NCI-H82 treated with DMSO at 0.1 percent for 48 hours (cell line): ENCODE measurements around the gene SREBF1.

Experiments
- DNase-seq: peaks from one replicate; lab custom pipeline; 2025; ENCODE audit not compliant: unreplicated experiment; lab: John Stamatoyannopoulos, UW

SREBF1 gene

DNA sequence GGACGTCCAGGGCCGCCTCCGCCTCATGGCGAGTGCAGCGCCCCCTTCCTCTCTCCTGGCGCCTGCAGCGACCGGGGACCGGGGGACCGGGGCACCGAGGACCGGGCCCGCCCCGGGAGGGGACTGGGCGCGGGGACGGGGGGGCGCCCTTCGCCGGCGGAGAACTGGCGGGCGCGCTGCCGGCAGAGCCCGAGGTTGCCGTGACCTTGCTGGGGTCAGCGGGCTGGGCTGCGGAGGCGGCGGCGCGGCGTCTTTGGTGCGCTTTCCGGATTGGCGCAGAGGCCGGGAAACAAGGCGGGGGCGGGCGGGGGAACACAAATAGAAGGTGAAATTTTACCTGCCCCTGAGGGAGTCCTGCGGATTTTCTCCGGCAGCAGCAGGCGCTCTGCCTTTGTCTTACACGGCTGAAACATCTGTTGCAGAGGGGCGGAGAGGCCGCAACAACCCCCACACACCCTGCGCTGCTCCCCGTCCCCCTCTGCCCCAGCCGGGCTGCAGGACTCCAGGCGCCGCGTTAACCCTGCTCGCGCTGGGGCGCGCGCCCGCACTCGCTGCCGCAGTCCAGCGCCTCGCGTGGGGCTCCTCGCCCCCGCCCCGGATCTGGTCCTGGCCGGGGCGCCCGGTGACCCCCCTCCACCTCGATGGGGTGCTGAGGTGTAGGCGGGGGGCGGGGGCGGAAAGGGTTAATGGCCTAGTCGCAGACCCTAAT, 53.5 kb downstream of the SREBF1 start:
- peak; percentile 91 for DNase-seq

DNA sequence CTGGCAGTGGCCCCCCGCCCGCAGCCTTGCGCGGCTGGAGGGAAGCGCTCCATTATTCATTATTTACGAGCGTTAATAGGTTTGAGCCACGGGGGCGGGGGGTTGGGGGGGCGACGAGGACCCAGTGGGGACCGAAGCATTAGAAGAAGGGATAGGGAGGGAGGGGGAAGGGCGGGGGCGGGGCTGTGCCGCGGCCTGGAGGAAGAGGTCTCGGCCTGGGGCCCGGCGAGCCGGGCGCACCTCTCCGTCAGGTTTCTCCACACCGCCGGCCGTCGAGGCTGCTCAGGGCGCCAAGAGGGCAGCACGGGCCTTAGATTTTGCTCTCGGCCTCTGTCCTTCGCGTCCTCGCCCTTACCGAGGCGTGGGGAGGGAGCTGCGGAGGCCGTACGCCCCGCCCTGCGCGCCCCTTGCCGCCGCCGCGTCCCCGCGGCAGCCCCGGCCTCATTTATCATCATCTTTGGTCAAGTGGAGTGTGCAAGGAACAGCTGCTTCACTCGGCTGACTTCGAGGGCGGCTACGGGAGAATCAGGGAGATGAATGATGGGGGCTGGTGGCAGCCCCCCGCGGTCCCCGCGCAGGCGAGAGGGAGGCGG, 54.2 kb downstream of the SREBF1 start:
- peak; percentile 76 for DNase-seq

DNA sequence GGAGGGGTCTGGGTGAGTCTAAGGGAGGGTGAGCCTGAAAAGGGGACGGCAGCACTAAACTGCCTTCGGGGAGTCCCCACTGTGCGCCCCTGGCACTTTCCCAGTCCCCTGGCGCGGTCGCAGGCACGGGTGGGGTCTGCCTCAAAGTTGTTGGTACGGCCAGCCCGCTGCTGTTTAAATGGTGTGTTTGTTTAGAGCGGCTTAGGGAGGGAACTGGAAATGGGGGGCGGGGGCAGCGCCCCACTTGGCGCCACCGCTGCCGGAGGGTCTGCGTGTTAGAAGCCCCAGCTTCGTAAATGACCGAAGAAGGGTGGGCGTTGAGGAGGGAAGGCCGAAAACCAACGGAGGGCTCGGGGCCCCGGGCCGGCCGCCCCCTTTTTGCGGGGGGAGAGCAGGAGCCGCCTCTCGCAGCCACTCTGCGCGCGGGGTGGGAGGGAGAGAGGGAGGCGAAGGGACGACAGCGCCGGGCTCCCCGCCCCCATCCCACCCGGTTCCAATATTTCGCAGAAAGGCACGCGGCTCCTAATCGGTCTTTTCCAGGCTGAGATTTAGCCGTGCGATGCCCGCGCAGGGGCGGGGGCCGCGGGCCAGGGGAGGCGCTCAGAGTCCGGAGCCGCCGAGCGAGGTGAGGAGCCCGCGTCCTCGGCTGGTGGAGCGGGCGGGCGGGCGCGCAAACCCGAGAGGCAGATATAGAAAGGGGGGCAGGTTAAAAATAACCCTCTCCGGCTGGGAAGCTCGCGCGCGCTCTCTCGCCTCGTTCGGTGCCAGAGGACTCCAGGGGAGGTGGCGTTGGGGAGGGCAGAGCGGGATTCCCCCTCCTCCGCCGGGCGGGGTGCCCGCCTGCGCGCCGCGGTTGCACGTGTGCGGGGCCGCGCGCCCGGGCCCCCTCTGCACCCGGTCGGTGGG, 54.9 kb downstream of the SREBF1 start:
- peak; percentile 59 for DNase-seq

DNA sequence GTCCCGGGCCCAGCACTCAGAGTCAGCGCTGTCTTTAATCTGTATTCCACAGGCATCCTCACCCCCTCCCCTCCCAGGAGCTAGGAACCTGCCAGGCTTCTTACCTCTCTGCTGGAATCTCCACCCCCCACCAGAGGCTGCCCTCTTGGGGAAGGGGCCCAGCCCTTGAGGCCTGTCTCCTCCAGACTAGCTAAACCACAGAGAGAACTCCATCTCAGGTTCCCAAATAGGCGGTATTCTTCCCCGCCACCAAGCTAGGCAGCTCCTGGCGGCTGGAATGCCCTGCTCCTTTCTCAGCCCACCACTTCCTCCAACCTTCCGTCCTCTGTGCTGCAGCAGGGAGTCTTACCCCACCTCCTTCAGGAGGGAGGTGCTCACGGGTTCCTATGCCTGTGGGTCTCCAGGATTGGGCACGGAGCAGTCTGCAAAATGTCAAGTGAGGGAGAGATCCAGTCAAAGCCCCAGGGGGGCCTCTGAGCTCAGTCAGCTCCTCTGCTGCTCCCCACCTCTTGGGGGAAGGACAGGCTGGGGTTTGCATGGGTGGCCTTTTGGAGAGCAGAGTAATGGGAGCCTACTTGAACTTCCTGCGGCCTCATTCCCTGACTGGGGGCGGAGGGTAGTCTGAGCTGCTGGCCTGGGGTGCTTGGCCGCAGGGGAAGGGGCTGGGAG, 55.7 kb downstream of the SREBF1 start:
- peak; percentile 54 for DNase-seq

DNA sequence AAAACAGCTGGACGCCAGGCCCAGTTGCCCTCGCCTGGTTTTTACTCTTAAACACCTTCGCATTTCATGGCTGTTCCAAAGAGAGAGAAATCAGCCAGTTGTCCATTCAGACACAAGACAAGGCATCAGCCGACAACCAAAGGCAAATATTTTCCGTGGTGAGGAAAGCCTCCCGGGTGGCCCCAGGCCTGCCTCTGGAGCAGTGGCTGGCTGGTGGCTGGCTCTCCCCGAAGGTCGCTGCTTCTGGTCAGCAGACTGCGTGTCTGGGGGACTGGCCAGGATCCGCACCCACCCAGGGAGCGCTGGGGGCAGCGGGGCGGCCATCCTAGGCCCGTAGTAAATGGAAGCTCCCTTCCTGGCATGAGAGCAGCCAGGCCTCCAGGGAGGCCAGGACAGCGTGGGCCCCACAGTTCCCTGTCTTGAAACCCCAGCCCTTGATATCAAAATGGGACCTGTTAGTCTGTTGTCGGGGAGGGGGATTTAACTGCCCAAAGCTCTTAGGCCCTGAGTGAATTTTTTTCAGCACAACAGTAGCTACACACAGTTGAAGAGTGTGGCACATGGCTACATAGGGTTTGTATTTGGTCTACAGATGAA, 57.7 kb downstream of the SREBF1 start:
- no peak for DNase-seq

DNA sequence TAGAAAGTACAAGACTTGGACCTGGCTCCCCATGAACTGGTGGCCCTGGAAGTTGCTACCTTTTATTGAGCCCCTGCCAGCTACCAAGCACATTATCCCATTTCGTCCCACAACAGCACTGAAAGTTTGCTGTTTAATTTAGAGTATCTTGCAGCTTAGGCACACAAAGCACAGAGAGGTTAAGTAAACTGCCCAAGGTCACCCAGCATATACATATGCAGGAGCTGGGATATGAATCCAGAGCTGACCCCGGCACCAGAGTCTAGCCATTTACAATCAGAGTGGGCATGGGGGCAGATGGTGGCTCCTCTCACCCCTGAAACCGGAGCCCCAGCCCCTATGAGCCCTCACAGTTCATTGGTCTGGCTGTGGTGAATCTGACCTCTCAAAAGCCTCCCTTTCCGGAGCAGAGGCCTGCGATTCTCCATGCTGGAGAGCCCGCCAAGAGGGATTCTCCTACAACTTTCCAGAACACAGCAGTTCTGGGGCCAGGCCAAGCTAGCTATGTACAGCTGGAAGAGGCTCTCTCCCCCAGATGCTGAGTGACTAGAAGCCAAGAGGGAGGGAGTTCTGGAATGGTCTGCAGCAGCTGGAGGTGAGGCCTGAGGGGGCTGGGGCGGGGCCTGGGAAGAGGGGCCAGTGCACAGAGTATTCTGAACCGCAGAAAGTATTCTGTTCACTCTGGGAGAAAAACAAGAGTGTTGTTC, 58.3 kb downstream of the SREBF1 start:
- DNase-seq, result no peak

DNA sequence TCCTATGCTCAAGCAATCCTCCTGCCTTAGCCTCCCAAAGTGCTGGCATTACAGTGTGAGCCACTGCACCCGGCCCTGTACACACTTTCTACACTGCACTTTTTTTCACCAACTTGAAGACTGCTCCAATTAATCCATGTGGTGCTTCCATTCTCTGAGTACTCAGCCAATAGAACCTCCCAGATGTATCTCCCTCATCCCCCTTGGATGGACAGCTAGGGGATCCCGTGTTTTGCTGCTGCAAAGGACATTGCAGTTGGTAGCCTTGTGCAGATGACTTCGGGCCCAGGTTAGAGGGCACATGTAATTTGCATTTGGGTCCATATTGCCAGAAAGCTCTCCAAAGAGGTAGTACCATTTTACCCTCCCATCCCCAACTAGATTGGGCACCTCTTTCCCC, 59.9 kb downstream of the SREBF1 start:
- DNase-seq, result no peak

DNA sequence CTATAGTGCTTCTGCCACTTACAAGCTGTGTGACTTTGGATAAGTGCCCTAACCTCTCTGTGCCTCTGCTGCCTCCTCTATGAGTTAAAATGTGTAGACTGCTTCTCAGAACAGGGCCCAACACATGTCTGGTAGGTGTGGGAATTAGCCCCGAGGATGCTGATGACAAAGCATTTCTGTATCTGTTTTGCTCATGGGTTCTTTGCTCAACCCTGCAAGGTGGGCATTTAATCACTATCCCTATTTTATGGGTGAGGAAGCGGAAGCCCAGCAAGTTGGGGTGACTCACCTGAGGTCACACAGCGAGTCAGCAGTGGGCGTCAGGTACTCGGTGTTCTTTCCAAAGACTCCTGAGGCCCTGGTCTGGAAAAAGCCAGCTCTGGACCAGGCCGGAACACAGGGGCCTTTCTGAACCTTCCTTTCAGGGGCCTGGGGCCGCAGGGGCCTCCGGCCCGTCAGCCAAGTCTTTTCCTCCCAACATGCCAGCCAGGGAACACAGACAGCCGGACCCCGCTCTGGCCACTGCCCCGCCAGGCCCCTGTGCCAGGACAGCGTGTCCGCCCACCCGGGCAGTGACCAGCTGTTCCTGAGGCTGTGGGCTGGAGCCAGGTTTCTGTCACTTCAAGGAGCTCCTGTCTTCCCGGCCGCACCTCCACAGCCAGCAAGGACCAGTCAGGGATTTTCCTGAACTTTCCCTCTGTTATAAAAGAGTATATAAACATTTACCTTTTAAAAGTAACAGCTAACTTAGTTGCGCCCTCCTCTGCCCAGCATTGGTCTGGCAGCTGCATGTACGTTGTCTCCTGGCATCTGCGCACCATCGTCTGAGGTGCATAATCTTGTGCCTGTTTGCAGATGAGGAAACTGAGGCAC, 62.5 kb downstream of the SREBF1 start:
- DNase-seq, result no peak

DNA sequence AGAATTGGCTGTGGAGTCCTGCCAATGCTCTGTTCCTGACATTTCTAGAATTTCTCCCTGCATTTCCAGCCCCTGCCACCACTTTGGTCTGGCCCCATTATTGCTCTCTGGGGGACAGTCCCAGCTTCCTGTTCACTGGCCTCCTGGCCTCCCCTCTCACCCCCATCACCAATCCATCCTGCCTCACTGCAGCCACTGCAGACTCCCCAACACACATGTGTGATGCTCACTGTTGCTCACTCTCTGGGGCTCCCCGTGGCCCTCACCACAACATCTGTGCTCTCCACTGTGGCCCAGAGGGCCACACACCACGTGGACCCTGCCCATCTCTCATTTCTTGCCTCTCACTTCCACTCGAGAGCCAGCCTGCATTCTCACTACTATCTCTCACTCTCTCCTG, 64.6 kb downstream of the SREBF1 start:
- DNase-seq, result no peak

DNA sequence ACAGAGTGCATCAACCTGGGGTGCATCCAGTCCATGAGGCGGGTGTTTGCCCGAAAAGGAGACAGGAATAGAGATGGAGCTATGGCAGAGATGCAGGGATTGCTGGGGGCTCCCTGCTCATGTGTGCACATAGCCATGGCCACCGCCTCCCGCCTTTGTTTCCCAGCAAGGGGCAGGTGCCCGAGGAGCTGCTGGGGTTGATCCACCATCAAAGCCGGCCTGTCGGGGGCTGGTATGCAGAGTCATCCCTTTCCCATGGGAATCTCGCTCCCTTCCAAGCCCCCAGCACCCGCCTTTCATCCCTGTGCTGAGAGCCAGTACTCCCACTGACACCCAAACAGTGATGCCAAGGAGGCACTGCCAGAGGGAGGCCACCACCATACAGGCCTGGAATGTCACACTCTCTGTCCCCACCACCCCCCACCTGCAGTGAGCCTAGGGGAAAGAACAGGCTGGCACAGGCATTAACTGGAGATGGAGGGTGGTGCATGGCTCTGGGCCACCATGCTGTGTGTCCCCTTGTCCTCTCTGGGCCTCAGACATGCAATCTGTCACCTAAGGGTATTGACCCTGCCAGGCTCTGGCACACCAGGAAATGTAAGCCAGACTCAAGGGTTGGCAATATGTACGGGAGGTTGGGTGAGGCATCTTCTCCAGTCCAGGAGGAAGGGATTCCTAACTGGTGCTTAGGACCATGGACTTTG, 65.1 kb downstream of the SREBF1 start:
- DNase-seq, result no peak

DNA sequence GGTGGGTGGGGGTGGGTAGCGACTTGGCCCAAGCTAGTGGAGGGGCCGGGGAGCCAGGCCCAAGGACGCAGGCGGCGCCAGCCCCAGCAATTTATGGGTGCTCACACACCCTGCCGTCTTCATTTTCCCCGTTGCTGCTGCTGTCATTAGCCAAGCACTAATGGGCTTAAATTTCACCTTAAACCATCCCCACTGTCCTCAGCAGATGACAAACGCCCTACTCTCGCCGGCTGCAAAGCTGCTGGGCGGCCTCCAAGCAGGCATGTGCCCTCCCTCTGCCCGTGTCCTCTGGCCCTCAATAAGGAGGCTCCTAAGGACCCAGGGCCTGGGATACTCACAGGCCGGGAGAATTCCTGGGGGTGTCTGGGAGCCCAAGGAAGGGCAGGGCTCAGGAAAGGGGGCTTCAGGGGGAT, 66.1 kb downstream of the SREBF1 start:
- DNase-seq, result peak; percentile 86

DNA sequence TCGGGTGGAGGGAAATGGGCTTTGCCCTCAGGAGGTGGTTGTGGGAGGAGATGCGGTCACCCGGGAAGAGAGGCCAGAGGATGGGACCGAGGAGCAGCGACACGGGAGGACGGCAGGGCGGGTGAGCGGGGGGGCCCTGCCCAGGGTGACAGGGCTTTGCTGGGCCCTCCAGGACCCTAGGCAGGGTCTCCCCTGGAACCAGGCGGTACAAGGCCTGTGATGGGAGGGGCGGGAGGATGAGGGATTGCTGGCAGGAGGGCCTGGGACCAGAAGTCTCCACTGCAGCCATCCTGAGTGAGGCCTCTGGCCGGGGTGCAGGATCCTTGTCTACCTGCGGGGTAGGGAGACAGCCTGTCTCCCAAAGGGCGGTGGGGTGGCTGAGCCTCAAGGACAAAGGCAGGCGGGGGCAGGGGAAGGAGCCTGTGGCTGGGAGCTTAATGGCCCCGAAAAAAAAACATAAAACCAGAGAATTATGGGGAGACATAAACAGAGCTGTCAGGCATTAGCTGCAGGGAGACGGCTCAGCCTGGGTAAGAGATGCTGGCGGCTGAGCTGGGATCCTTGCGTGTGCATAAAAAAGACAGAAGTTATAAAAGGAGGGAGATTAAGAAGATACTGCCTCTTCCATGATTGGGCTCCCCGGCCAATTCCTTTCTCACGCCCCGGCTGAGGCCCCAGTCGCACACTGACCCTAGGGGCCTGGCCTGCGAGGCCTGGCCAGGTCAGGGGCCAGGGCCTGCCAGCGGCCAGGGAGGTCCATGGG, 66.7 kb downstream of the SREBF1 start:
- DNase-seq, result no peak

DNA sequence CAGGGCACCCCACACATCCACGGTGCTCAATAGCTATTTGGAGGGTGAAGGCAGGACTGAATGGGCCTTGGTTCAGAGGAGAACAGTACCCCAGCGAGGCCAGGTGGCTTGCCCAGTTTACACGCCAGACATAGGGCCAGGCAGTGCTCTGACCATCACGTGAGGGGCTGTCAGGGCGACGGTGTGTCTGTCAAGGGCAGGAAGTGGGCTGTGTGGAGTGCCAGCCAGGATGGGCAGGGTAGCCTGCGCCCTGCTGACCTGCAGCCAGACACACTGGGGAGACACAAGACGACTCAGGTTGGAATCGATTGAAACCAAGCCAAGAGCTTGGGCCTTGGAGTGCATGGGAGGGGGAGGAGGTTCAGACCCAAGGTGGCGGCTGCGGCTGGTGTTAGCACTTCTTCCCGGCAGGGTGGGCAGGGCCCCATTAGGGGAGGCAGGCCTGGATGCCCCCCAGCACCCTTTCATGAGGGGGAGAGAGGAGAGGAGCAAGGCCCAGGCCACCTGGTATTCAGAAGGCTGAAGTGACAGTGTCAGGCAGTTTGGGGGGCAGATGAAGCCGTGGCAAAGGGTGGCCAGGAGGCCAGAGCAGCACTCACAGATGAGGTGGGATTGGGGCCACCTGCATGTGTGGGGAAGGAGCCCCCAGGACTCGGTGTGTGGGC, 68.2 kb downstream of the SREBF1 start:
- DNase-seq, result no peak

DNA sequence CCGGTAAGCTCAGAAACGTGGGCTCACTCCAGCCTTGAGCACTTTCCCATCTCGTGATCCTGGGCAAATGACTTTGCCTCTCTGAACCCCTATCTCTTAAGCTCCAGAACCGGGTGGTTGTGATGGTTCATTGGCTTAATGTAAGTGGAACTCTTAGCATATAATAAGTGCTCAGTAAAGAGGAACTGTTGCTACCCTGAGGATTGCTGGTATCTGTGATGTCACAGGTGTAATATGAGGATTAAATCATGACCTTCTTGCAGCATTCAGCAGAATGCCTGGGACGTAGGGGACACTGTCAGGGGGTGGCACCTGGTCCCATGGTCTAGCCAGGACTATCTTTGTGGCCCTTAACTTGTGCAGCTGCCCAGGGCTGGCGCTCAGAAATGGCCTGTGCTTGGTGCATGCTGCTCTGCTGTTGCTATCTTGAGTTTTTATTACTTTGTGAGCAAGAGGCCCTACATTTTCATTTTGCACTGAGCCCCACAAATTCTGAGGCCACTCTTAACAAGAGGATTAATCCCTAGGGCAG, 68.8 kb downstream of the SREBF1 start:
- no peak for DNase-seq

DNA sequence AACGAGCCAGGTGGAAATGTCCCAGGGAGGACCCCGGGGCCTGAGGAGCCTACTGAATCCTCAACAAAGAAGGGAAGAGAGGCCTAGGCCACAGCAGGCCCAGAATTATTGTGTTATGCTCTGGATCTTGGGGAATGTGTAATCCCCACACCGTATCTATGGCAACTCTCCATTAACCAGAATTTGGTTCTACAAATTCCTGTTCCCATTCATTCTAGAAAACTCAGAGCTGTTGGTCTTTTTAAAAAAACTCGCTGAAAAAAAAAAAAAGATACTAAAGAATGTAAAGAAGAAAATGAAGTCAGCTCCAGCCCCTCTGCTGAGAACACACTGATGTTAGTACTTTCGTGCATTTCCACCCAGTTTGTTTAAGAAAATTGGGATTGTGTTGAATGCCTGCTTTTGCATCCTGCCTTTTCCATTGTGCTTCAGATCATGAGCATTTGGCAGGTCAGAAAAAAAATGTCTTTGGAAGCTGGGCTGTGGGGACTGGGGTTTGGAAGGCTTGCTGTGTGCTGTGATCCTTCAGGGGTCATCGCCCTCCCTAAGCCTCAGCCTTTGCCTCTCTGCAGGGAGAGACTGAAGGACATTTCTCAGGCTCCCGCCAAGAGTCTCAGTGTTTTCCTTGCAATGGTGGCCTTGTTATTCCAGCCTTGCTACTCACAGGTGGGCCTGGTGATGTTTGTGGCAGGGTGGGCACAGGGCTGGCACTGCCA, 69.5 kb downstream of the SREBF1 start:
- no peak for DNase-seq

DNA sequence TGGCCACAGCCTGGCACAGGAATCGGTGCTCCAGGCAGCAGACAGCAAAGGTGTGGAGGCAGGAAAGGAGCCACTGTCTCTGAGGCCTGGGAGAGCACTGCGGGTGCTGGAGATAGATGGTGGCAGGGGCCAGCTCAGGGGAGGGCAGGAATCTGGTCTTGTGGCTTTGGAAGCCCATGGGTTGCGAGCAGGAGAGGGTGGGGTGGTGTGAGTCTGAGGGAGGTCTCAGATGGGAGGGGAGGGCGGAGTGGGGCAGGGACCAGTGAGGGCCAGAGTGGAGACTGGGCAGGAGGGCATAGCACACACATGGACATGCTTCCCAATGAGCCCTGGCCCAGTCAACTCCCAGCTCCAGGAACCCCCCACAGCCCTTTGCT, 70.1 kb downstream of the SREBF1 start:
- no peak for DNase-seq
